Endothelial cell of umbilical vein (primary cell): ENCODE results near the gene TRIM52.
A peak's percentile ranks its signal among the peaks of the same experiment; 100 is the strongest.

Experiments
- EZH2 ChIP-seq: IDR thresholded peaks from 2 replicates; pipeline ENCODE4 v1.6.1; 2012; ENCODE audit warnings: borderline replicate concordance, low read depth, mild to moderate bottlenecking, moderate library complexity, low read length, inconsistent platforms; ENCODE audit not compliant: severe bottlenecking
- MAX ChIP-seq: IDR thresholded peaks from 2 replicates; pipeline ENCODE4 v1.6.1; 2011; ENCODE audit not compliant: insufficient read depth, insufficient read length
- POLR2A ChIP-seq: IDR thresholded peaks from 2 replicates; pipeline ENCODE4 v1.6.1; 2012; ENCODE audit warnings: low read depth, mild to moderate bottlenecking, control low read depth, low read length
- TF ChIP-seq, protein P1 (sequence below), 2 donors: IDR thresholded peaks; 1 replicate in 1 of 2; 2 replicates in 1 of 2; pipeline ENCODE4 v1.5.1; 2011; ENCODE audit warnings: low read length in 2 of 2, mild to moderate bottlenecking in 2 of 2, moderate library complexity in 2 of 2, control low read depth in 1 of 2, inconsistent platforms in 1 of 2, low read depth in 1 of 2; ENCODE audit not compliant: insufficient read depth in 1 of 2; ENCODE audit errors: extremely low read depth in 1 of 2

DNA sequence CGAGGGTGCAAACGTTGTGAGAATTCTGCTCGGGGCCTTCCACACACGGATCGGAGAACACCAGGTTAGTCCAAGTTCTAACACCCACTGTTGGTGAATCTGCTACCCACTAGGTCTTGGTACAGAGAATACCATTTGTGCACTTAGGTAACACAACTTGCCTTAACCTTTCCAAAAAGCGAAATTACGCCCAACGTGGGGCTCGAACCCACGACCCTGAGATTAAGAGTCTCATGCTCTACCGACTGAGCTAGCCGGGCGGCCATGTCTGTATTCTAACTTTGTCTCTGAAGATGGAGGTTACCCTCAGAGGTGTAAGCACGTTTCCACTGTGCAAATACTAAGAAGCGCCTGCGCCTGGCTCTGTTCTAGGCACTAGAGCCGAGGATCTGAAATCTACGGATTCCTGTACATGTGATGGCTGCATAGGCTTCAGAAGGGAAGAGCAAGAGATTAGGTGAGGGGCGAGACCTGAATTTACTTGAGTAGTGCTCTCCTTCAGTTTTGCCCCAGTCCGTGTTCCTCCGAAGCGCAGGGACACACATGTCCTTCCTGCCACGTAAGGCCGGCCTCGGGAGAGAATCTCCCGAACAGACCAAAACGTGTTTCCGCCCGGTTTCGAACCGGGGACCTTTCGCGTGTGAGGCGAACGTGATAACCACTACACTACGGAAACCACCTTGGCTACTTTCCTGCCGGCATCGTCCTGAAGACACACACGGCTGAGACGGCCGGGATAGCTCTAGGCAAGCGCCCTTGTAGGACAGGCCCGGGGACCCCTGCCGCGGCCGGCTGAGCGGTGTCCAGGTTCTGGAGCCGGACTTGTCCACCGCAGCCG lies 38.9 kb downstream of the TRIM52 start:
- TF ChIP-seq POLR2A: no peak
- TF ChIP-seq, protein P1, sequence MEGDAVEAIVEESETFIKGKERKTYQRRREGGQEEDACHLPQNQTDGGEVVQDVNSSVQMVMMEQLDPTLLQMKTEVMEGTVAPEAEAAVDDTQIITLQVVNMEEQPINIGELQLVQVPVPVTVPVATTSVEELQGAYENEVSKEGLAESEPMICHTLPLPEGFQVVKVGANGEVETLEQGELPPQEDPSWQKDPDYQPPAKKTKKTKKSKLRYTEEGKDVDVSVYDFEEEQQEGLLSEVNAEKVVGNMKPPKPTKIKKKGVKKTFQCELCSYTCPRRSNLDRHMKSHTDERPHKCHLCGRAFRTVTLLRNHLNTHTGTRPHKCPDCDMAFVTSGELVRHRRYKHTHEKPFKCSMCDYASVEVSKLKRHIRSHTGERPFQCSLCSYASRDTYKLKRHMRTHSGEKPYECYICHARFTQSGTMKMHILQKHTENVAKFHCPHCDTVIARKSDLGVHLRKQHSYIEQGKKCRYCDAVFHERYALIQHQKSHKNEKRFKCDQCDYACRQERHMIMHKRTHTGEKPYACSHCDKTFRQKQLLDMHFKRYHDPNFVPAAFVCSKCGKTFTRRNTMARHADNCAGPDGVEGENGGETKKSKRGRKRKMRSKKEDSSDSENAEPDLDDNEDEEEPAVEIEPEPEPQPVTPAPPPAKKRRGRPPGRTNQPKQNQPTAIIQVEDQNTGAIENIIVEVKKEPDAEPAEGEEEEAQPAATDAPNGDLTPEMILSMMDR (IDR thresholded peaks at IDR 0.05; ENCODE audit: extremely low read depth in 1 of 2, insufficient read depth in 1 of 2, low read depth in 1 of 2, low read length in 2 of 2): no peak
- TF ChIP-seq EZH2: no peak
- TF ChIP-seq MAX: peak; percentile 30
